ENCODE measurements around the gene FAM53B. TPM values are rescaled to one million over a fixed set of nuclear protein-coding genes. Genes with fewer than 3 reads are reported as not detected.

The FAM53B gene
- total RNA-seq, 2 donors from 2014 or later, result 68.5 to 69.2 TPM

DNA sequence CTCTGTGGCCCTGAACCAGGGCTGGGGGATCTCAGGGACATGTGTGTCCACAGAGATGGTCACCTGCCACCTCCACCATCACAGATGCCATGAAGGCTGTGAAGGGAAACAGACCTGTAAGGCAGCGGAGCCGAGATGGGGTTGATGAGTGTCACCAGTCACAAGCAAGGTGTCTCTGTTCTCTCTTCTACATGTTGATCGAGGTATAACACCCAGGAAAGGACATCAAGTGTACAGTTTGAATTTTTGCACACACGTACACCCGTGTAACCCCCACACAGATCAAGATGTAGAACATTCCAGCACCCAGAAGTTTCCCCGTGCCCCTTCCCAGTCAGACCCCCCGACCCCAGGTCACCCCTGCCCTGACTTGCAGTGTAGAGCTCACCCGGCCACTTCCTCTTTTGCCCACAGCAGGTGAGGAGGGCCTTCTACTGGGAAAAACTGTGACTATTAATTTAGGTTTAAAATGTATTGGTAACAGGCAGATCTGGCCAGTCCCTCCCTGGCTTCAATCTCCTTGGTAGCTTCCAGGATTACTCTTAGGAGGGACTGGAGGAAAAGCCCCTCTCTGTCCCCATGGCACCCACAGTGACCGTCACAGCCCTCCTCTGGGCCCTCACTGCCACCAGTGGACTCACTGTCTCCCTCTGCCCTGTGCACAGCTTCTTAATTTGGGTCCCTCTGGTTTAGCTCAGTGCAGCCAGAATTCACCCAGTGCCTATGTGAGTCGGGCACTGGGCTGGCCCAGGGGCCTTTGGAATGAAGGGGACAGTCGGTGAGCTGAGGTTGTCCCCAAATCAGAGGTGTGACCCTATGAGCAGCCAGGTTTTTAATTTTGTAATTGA lies 174.3 kb downstream of the FAM53B start:
- ATAC-seq (no peak), DNase-seq (no peak)
- no peak overlapping the region for H3K27ac Mint-ChIP-seq
- H3K4me1 Mint-ChIP-seq, result no peaks in the 10 kb centered on the region
- H3K9me3 ChIP-seq (ENCODE audit: control insufficient read depth, low read length, poor library complexity, severe bottlenecking), result no peaks in the 10 kb centered on the region
- H3K36me3 Mint-ChIP-seq (ENCODE audit: low read depth), result no peaks in the 10 kb centered on the region
- H3K27me3 Mint-ChIP-seq, result no peaks in the 10 kb centered on the region
- no peak overlapping the region for H3K4me3 Mint-ChIP-seq

Other genes with a start within 250 kb of the FAM53B start
- gene EEF1AKMT2, start 47.5 kb upstream of the FAM53B start, total RNA-seq, result 10 to 100 TPM; 14.5 to 16.2 TPM
- 1 to 10 TPM; 6.8 to 8.7 TPM for gene ABRAXAS2, start 57.4 kb upstream of the FAM53B start, total RNA-seq
- gene ZRANB1, start 197.7 kb upstream of the FAM53B start, total RNA-seq, result 10 to 100 TPM; 19.4 to 21.3 TPM